Measurements from ENCODE around the gene IPCEF1.

The IPCEF1 gene

DNA sequence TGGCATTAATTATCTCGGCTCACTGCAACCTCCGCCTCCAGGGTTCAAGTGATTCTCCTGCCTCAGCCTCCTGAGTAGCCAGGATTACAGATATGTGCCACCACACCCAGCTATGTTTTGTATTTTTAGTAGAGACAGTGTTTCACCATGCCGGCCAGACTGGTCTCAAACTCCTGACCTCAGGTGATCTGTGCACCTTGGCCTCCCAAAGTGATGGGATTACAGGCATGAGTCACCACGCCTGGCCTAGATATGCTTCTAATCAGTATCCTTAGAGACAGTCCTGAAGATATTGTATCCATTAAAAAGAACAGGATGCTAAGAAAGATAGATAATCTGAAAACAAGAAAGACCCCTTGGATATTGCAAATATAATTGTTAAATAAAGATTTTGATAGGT, 3.1 kb upstream of the IPCEF1 start:
- DNase-seq, result no peak
- Histone ChIP-seq H3K36me3 (no peaks in the 10 kb centered on the region), H3K9me3 (no peaks in the 10 kb centered on the region), H3K4me1 (no peaks in the 10 kb centered on the region), H3K27me3 (no peaks in the 10 kb centered on the region), H3K4me3 (ENCODE audit: low read depth, low read length) (no peak overlapping the region)
- TF ChIP-seq CTCF (IDR thresholded peaks at IDR 0.05; ENCODE audit: low read depth, low read length), result no peak

DNA sequence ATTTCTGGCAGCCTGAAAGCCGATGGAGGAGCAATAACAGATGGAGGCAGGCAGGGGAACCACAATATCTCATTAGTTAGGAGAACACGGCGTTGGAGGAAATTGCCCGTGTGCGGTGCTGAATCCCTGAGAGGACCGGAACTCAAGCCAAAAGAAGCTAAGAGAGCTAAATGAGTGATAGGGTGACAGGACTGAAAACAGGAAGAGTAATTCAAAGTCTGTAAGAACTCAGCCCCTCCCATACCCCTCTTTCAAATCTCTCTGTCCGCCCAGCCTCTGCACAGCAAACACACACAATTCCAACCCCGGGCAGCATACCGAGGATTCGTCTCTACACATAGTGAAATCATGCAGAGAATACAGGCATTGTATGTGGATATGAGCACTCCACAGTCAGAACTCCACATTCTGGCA, 2.6 kb upstream of the IPCEF1 start:
- Histone ChIP-seq H3K36me3 (no peaks in the 10 kb centered on the region), H3K27me3 (no peaks in the 10 kb centered on the region), H3K4me1 (no peaks in the 10 kb centered on the region), H3K9me3 (no peaks in the 10 kb centered on the region), H3K4me3 (ENCODE audit: low read depth, low read length) (no peak overlapping the region)
- no peak for DNase-seq
- TF ChIP-seq CTCF (IDR thresholded peaks at IDR 0.05; ENCODE audit: low read depth, low read length), result no peak

DNA sequence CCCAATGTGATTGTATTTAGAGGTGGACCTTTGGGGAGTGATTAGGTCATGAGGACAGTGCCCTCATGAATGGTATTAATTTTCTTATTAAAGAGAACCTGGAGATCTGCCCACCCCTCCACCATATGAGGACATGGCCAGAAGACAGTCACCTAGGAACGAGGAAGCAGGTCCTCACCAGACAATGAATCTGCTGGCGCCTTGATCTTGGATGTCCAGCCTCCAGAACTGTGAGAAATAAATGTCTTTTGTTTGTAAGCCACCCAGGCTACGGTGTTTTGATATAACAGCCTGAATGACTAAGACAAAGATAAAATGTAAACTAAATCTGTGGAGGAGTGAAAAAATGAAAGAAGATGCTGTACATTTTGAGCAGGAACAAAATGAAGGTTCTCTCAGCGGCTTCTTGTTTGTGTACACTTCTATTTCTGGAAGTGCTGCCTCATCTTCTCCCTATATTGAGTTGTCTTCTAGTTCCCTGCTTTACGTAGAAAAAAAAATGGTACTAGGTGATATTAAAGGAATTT, 1.5 kb upstream of the IPCEF1 start:
- no peaks in the 10 kb centered on the region for H3K9me3 ChIP-seq
- H3K27me3 ChIP-seq, result no peaks in the 10 kb centered on the region
- H3K4me3 ChIP-seq (ENCODE audit: low read depth, low read length), result no peak overlapping the region
- TF ChIP-seq CTCF (IDR thresholded peaks at IDR 0.05; ENCODE audit: low read depth, low read length), result no peak
- no peaks in the 10 kb centered on the region for H3K4me1 ChIP-seq
- no peaks in the 10 kb centered on the region for H3K36me3 ChIP-seq
- no peak for DNase-seq

DNA sequence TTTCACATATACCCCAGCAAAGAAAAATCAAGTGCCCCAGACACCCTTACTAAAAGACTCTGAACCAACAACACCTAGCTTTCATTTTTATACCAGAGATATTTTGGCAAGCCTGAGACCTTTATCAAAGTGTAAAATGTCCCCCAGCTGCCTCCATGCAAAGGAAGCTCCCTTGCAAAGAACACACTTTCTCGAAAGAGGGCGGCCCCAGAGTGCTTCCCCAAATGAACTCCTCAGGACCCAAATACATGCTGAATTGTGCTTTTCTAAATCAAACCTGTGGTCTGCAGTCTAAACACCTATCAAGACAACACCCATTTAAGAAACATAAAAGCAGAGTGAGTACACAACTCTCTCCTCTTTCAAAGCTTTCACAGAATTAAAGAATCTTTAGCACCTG, 490 bp downstream of the IPCEF1 start:
- Histone ChIP-seq H3K4me3 (ENCODE audit: low read depth, low read length) (no peak overlapping the region), H3K36me3 (no peaks in the 10 kb centered on the region), H3K27me3 (no peaks in the 10 kb centered on the region), H3K9me3 (no peaks in the 10 kb centered on the region), H3K4me1 (no peaks in the 10 kb centered on the region)
- TF ChIP-seq CTCF (IDR thresholded peaks at IDR 0.05; ENCODE audit: low read depth, low read length), result no peak
- no peak for DNase-seq

DNA sequence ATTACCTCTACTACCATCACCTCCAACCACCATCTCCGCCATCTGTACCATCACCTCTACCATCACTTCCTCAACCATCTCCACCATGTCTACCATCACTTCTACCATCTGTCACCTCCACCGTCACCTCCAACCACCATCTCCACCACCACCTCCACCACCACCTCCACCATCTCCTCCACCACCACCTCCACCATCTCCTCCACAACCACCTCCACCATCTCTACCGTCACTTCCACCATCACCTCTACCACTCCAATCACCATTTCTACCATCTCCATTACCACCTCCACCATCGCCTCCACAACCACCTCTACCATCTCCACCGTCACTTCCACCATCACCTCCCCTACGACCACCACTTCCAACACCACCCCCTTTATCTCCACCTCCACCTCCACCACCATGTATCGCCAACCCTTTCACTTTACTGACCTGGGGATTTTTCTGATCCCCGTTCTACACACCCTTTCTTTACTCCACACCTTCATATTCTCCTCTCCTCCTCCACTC, 2.3 kb downstream of the IPCEF1 start:
- no peaks in the 10 kb centered on the region for H3K9me3 ChIP-seq
- no peak for DNase-seq

More for the DNA sequence above, 2.3 kb downstream of the IPCEF1 start:
- Histone ChIP-seq H3K4me1 (no peaks in the 10 kb centered on the region), H3K27me3 (no peaks in the 10 kb centered on the region), H3K4me3 (ENCODE audit: low read depth, low read length) (no peak overlapping the region), H3K36me3 (no peaks in the 10 kb centered on the region)
- no peak for TF ChIP-seq CTCF (IDR thresholded peaks at IDR 0.05; ENCODE audit: low read depth, low read length)
